Suppressor macrophage treated with lipopolysaccharide for 1 hour (primary cell): Measurements from ENCODE around the gene KIFAP3.
A peak's percentile ranks its signal among the peaks of the same experiment; 100 is the strongest.
"Not testable (repeated sequence)": the region's sequence is repeated elsewhere in the genome, so short reads cannot be mapped to it uniquely, and the experiment has no call there.

Experiments
- DNase-seq, 3 donors: peaks; one replicate each; pipeline ENCODE4 v3.0.0-alpha.2; 2020 to 2022

KIFAP3 gene

GRCh38 chr1:170061676-170062075 lies 12.8 kb downstream of the KIFAP3 start:
- not testable (repeated sequence) for DNase-seq

- DNase-seq = not testable (repeated sequence)
Observed at GRCh38 chr1:170060015-170060520, 14.4 kb downstream of the KIFAP3 start.

GRCh38 chr1:170049176-170049800 lies 25.2 kb downstream of the KIFAP3 start:
- no peak for DNase-seq

- no peak for DNase-seq
Observed at GRCh38 chr1:170048515-170048914, 26.0 kb downstream of the KIFAP3 start.

- DNase-seq = no peak
Observed at GRCh38 chr1:170044187-170044586, 30.3 kb downstream of the KIFAP3 start.

DNA sequence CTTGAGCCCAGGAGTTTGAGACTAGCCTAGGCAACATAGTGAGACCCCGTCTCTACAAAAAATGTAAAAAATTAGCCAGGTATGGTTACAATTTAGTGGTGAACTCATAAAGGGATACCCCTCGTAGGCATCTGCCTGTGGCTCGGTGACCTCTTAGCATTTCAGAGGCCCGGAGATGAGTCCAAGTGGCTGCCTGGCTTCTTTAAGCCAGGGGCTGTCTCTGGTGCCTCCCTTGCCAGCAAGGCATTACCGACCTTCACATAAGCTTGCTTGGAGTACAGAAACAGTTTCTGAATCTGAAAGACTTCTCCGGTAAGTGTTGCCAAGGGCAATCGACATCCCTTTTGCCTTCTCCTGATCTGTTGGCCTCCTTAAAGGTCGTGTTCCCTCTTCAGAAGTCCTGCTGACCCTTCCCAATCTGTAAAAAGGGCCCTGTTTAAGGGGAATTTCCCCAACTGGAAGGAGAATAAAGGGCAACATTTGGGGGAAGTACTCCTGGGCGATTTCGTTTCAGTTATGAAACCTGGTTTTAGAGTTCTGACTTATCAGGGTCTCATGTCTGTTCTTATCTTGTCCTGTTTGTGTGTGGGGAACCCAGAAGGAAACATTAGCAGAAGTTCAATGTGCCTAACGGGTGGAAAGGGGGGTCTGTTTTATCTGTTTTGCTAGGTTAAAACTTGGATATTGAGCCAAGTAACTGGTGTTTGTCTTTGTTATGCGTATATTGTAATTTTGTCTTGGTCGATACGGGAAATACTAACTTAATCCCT lies 32.9 kb downstream of the KIFAP3 start:
- DNase-seq = no peak

GRCh38 chr1:170032531-170033280 lies 41.8 kb downstream of the KIFAP3 start:
- DNase-seq = no peak

- no peak for DNase-seq
Observed at GRCh38 chr1:170030212-170030611, 44.3 kb downstream of the KIFAP3 start.

DNA sequence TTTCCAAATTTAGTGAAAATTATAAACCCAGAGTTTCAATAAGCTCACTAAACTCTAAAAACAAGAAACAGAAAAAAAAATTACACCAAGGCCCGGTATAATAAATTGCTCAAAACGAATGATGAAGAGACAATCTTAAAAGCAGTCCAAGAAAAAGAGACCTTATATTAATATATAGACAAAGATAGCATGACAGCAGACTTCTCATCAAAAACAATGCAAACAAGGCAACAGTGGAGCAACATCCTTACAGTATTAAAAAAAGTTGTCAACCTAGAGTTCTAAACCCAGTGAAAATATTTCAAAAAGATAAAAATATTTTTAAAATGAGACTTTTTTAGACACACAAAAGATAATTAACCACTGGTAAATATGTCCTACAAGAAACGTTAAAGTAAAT lies 46.7 kb downstream of the KIFAP3 start:
- DNase-seq = no peak

- DNase-seq = peak in 1 of 3 donors; percentile 21
Observed at GRCh38 chr1:170020859-170021258, 53.6 kb downstream of the KIFAP3 start.

- no peak for DNase-seq
Observed at GRCh38 chr1:170017478-170017877, 57.0 kb downstream of the KIFAP3 start.

GRCh38 chr1:170012920-170013319 lies 61.6 kb downstream of the KIFAP3 start:
- no peak for DNase-seq

- DNase-seq = peak; percentile 55 to 59 (median 59)
Observed at GRCh38 chr1:170010443-170010842, 64.1 kb downstream of the KIFAP3 start.

GRCh38 chr1:170009551-170009950 lies 64.9 kb downstream of the KIFAP3 start:
- DNase-seq = no peak

DNA sequence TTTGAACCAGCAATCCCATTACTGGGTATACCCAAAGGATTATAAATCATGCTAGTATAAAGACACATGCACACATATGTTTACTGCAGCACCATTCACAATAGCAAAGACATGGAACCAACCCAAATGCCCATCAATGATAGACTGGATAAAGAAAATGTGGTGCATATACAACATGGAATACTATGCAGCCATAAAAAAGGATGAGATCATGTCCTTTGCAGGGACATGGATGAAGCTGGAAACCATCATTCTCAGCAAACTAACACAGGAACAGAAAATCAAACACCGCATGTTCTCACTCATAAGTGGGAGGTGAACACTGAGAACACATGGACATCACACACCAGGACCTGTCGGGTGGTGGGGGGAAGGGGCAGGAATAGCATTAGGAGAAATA lies 65.8 kb downstream of the KIFAP3 start:
- DNase-seq = not testable (repeated sequence)

GRCh38 chr1:170003270-170003835 lies 71.1 kb downstream of the KIFAP3 start:
- not testable (repeated sequence) for DNase-seq

DNA sequence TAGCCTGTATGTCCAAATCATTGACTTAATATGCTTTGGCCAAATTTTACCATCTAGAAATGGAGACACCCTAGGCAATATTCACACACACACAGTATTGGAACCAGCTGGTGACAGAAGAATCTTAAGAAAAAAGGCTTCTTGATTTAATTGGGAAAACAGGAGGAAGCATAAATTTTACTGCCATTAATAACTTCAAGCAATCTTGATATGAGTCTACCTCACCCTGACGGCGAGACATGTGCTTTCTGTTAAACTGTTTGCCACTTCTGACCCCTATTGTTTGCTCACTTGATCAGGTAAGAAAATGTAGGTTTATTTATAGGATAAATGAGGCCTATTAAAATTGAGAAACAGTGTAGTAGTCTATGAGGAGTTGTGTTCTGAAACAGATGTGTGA lies 73.2 kb downstream of the KIFAP3 start:
- no peak for DNase-seq

DNA sequence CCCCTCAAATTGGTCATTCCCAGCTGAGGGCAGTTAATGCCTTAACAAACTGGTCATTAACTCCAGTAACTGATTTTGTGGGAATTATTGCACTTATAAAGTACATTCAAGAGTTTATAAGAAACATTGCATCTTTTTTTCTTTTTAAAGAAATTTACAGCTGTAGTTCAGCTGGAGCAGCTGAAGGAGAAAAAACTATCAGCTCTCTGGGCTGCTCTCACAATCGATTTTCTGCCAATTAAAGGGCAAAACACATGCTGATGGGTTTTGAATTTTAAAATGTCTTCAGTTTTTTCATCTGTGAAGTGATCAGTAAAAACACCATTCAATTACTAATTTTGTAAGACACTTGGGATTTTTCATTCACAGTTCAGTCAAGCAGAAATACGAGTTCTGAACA lies 74.7 kb downstream of the KIFAP3 start:
- DNase-seq = no peak

DNA sequence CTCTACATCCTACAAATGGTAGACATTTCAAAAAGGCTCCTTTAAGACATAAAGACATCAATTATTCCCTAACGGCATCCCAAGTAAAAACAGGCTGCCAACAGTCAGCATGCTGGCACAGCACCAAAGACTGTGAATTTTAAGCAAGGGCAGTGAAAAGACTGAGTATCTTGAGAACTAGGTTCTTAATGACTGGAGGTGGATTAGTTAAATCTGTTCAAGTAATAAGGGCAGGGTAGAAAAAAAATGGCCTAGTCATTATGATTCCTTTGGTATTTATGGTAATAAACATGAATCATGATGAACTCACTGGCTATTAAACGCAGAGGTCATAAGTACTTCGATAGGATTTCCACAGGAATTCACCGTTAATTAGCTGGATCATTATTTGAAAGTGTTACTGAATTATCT lies 75.2 kb downstream of the KIFAP3 start:
- no peak for DNase-seq

DNA sequence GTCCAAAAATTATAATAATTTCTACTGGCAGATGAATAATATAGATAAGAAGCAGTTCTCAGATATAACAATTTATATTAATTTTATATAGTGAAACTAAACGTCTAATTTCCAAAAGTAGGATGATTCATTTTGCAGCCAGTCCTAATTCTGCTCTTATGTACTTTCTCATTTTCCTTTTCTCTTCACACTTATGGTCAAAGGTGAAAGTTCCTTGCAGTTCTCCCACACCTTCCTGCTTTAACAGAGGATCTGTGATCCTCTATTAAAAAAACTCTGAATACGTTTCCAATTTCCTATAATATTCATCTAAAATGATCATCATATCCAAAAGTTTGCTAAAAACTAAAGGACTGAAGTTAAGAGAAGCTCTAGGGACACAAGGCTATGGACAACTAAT lies 78.5 kb downstream of the KIFAP3 start:
- DNase-seq = no peak

DNA sequence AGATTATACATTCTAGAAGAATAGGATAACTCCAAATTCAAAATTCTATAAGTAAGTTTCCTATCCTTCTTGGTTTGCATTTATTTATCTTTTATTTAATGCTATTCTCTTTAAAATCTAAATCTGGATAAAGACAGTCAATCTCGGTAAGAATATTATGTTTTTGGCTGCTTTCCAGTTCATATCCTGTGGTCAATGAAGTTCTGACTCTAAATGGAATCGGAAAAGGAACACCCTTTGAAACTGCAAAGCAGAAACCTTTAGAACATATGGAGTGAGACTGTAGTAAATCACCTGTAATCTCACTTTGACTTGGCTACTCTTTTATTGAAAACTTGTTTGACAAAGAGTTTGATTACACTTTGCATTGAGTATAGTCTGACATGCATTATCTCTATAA lies 85.2 kb downstream of the KIFAP3 start:
- no peak for DNase-seq

DNA sequence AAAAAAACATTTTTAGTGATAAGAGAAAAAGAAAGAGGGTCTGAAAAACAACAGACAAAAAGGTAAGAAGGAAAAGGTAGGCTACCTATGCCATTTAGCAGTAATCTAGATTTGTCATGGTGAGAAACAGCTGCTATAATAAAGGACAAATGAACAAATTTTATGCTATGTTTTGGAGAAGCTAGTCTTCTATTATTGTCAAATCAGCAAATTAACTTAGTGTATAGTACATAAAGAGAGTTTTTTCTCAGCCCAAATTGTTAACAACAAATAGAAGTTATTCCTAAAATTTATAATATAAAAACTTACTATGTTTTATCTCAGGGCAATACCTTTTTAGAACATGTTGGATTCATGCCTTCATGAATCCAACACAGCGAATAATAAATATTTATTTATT lies 88.7 kb downstream of the KIFAP3 start:
- no peak for DNase-seq

DNA sequence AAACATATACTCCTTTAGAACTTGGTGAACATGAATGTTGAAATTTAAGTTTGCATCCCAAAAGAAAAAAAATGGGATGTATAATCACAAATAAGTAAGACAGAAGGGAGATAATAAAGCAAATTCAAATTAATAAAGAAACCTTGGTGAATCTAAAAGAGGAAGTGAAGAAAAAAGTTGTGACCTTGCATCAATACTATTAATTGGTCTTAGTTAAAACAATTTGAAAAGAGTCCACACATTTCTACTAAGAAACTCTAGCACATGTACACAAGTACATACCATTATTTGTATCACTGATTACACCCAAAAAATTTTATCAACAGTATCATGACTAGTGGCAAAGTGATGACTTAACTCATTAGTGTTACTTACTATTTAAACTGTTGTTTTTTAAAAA lies 100.4 kb downstream of the KIFAP3 start:
- no peak for DNase-seq
